Upper lobe of left lung (tissue), 6 donors: Measurements from ENCODE around the gene DLK1. TPM values are rescaled to one million over a fixed set of nuclear protein-coding genes. Genes with fewer than 3 reads are reported as not detected.

ENCODE experiments used
- ATAC-seq, 2 donors: fragments of 200-7000 bp; cut with Tn5 transposase; one replicate each; pipeline ENCODE4 v1.9.1; 2022; ENCODE audit warnings: mild to moderate bottlenecking in 2 of 2, moderate library complexity in 2 of 2; ENCODE audit not compliant: low FRiP score in 2 of 2
- DNase-seq, 2 donors: peaks; one replicate each; pipeline ENCODE4 v3.0.0-alpha.2; 2019 to 2020
- H3K27ac ChIP-seq, 4 donors: fragments of 200-600 bp; sonication (generic); one replicate each; pipeline ENCODE4 v1.5.1; 2016 to 2019
- H3K27me3 ChIP-seq, 4 donors: fragments of 200-600 bp; sonication (generic); one replicate each; pipeline ENCODE4 v1.5.1; 2017 to 2019
- H3K36me3 ChIP-seq, 4 donors: fragments of 200-600 bp; sonication (generic); one replicate each; pipeline ENCODE4 v1.5.1; 2016 to 2019
- H3K4me1 ChIP-seq, 4 donors: fragments of 200-600 bp; sonication (generic); one replicate each; pipeline ENCODE4 v1.5.1; 2018 to 2019
- H3K4me3 ChIP-seq, 4 donors: fragments of 200-600 bp; sonication (generic); one replicate each; pipeline ENCODE4 v1.5.1; 2017 to 2019; ENCODE audit warnings: mild to moderate bottlenecking in 2 of 4, moderate library complexity in 1 of 4
- H3K9me3 ChIP-seq, 4 donors: fragments of 200-600 bp; sonication (generic); one replicate each; pipeline ENCODE4 v1.5.1; 2018 to 2019
- CTCF ChIP-seq, 6 experiments: fragments of 450-650 bp in 4 of 6; fragments of 200-600 bp in 2 of 6; sonication (generic) in 2 of 6; IDR thresholded peaks; one replicate each; pipeline ENCODE4 v1.5.1; 2016 to 2019; ENCODE audit warnings: antibody characterized with exemption in 6 of 6
- EP300 ChIP-seq, 4 donors: sonication (generic); formaldehyde crosslinking; IDR thresholded peaks; one replicate each; pipeline ENCODE4 v1.5.1; 2017; ENCODE audit warnings: antibody characterized with exemption in 4 of 4, control low read depth in 2 of 4
- POLR2A ChIP-seq, 4 donors: fragments of 450-650 bp; IDR thresholded peaks; one replicate each; pipeline ENCODE4 v1.5.1; 2016 to 2017; ENCODE audit warnings: antibody characterized with exemption in 4 of 4, mild to moderate bottlenecking in 2 of 4
- POLR2AphosphoS5 ChIP-seq, 2 donors: sonication (generic); formaldehyde crosslinking; IDR thresholded peaks; one replicate each; pipeline ENCODE4 v1.5.1; 2017; ENCODE audit warnings: antibody characterized with exemption in 2 of 2
- WGBS, 2 donors: methylation state at CpG; one replicate each; pipeline ENCODE4 v1.1.5; 2017 to 2018; 5-methylcytosine and 5-hydroxymethylcytosine counted together
- total RNA-seq, 6 donors: library from RNA; depleted of rRNA in 4 of 6; stranded (reverse); fragments of >200 nt in 4 of 6; gene quantifications; one replicate each; pipeline versions ENCODE4 v1.1.0 to v1.2.1, GENCODE V29; 2016 to 2021
- donor health status: DM: no; HTN: no; CAD: no; lungs with moderate emphysema.
- donor health status: DM: no; HTN: yes; CAD: no; lungs with severe emphysema.

Gene DLK1
- total RNA-seq, 6 donors from 2014 or later: 1.7 to 1.8 TPM; not detected in 4

GRCh38 chr14:100770046-100770445, 43.4 kb downstream of the DLK1 start:
- Histone ChIP-seq H3K27me3 (no peaks in the 10 kb centered on the region), H3K4me1 (peaks cover 0 to 4% (median 0%) of the 10 kb centered on the region in 4 donors), H3K36me3 (no peaks in the 10 kb centered on the region), H3K9me3 (peaks cover 0 to 4% (median 0%) of the 10 kb centered on the region in 4 donors), H3K4me3 (no peak overlapping the region), H3K27ac (no peak overlapping the region)
- DNase-seq (no peak), ATAC-seq (no peak)
- 79 to 88% methylated on average over 4 of the region's 4 CpGs for WGBS, 2 donors
- TF ChIP-seq POLR2AphosphoS5 (IDR thresholded peaks at IDR 0.05): no peak
- TF ChIP-seq EP300 (IDR thresholded peaks at IDR 0.05): no peak
- TF ChIP-seq CTCF (IDR thresholded peaks at IDR 0.05): no peak
- no peak for TF ChIP-seq POLR2A (IDR thresholded peaks at IDR 0.05)

GRCh38 chr14:100770605-100771120, 44.0 kb downstream of the DLK1 start:
- ATAC-seq (no peak), DNase-seq (no peak)
- 90 to 91% methylated on average over 5 of the region's 5 CpGs for WGBS, 2 donors
- Histone ChIP-seq H3K4me1 (peaks cover 0 to 4% (median 0%) of the 10 kb centered on the region in 4 donors), H3K4me3 (no peak overlapping the region), H3K9me3 (peaks cover 0 to 4% (median 0%) of the 10 kb centered on the region in 4 donors), H3K27me3 (no peaks in the 10 kb centered on the region), H3K27ac (no peak overlapping the region), H3K36me3 (no peaks in the 10 kb centered on the region)
- TF ChIP-seq CTCF (IDR thresholded peaks at IDR 0.05): no peak
- no peak for TF ChIP-seq POLR2AphosphoS5 (IDR thresholded peaks at IDR 0.05)
- TF ChIP-seq POLR2A (IDR thresholded peaks at IDR 0.05): no peak
- TF ChIP-seq EP300 (IDR thresholded peaks at IDR 0.05): no peak

GRCh38 chr14:100771121-100771800, 44.6 kb downstream of the DLK1 start:
- no peaks in the 10 kb centered on the region for H3K27me3 ChIP-seq
- no peaks in the 10 kb centered on the region for H3K36me3 ChIP-seq
- no peak overlapping the region for H3K4me3 ChIP-seq
- peaks cover 0 to 4% (median 0%) of the 10 kb centered on the region in 4 donors for H3K4me1 ChIP-seq
- H3K9me3 ChIP-seq: peaks cover 0 to 4% (median 0%) of the 10 kb centered on the region in 4 donors
- WGBS, 2 donors: 55 to 62% methylated on average over 13 of the region's 13 CpGs
- H3K27ac ChIP-seq: no peak overlapping the region
- no peak for DNase-seq
- no peak for TF ChIP-seq CTCF (IDR thresholded peaks at IDR 0.05)
- TF ChIP-seq EP300 (IDR thresholded peaks at IDR 0.05): no peak
- no peak for TF ChIP-seq POLR2A (IDR thresholded peaks at IDR 0.05)
- TF ChIP-seq POLR2AphosphoS5 (IDR thresholded peaks at IDR 0.05): no peak
- no peak for ATAC-seq

- DNase-seq (no peak), ATAC-seq (no peak)
- Histone ChIP-seq H3K27me3 (no peaks in the 10 kb centered on the region), H3K36me3 (no peaks in the 10 kb centered on the region), H3K9me3 (peaks cover 0 to 4% (median 0%) of the 10 kb centered on the region in 4 donors), H3K4me1 (peaks cover 0 to 4% (median 0%) of the 10 kb centered on the region in 4 donors), H3K27ac (no peak overlapping the region), H3K4me3 (no peak overlapping the region)
- TF ChIP-seq POLR2A (IDR thresholded peaks at IDR 0.05) (no peak), CTCF (IDR thresholded peaks at IDR 0.05) (no peak), EP300 (IDR thresholded peaks at IDR 0.05) (no peak), POLR2AphosphoS5 (IDR thresholded peaks at IDR 0.05) (no peak)
- WGBS, 2 donors: 79 to 98% methylated on average over 5 to 9 of the region's 9 CpGs
Measured at GRCh38 chr14:100772607-100773165, 46.0 kb downstream of the DLK1 start.
